ENCODE measurements around the gene LRFN4. TPM values are rescaled to one million over a fixed set of nuclear protein-coding genes. Genes with fewer than 3 reads are reported as not detected.

The LRFN4 gene
- total RNA-seq, 2 donors from 2014 or later: 8.6 to 13.2 TPM

GRCh38 chr11:66883016-66883965, 26.4 kb downstream of the LRFN4 start:
- no peak for DNase-seq (ENCODE audit: low spot score)
- H3K9me3 ChIP-seq: no peaks in the 10 kb centered on the region
- TF ChIP-seq, protein P1, sequence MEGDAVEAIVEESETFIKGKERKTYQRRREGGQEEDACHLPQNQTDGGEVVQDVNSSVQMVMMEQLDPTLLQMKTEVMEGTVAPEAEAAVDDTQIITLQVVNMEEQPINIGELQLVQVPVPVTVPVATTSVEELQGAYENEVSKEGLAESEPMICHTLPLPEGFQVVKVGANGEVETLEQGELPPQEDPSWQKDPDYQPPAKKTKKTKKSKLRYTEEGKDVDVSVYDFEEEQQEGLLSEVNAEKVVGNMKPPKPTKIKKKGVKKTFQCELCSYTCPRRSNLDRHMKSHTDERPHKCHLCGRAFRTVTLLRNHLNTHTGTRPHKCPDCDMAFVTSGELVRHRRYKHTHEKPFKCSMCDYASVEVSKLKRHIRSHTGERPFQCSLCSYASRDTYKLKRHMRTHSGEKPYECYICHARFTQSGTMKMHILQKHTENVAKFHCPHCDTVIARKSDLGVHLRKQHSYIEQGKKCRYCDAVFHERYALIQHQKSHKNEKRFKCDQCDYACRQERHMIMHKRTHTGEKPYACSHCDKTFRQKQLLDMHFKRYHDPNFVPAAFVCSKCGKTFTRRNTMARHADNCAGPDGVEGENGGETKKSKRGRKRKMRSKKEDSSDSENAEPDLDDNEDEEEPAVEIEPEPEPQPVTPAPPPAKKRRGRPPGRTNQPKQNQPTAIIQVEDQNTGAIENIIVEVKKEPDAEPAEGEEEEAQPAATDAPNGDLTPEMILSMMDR (IDR thresholded peaks at IDR 0.05): peak; percentile 30 to 63
- H3K27ac ChIP-seq: no peak overlapping the region
- peaks cover 0 to 33% of the 10 kb centered on the region in 2 donors for H3K4me1 ChIP-seq
- no peaks in the 10 kb centered on the region for H3K36me3 ChIP-seq
- peak overlapping the region in 1 of 2 donors; percentile 2 for H3K4me3 ChIP-seq
- H3K27me3 ChIP-seq: no peaks in the 10 kb centered on the region

DNA sequence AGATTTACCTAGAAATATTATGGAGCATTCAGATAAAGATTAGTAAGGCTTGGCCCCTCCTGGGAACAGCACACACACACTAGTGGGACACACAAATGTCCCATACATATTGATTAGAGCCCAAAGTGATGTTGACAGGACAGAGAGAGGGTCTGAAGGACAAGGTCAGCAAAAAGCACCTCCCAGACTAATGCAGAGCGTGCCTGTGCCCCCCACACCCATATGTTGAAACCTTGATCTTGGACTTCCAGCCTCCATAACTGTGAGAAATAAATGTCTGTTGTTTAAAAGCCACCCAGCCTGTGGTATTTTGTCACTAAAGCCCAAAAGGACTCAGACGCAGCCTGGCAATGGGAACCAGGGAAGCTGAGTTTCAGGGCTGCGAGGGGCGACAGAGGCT, 27.6 kb downstream of the LRFN4 start:
- no peak overlapping the region for H3K4me3 ChIP-seq
- H3K27me3 ChIP-seq: no peaks in the 10 kb centered on the region
- DNase-seq (ENCODE audit: low spot score): no peak
- TF ChIP-seq, protein P1 (IDR thresholded peaks at IDR 0.05): no peak
- H3K36me3 ChIP-seq: no peaks in the 10 kb centered on the region
- H3K4me1 ChIP-seq: peaks cover 0 to 25% of the 10 kb centered on the region in 2 donors
- no peak overlapping the region for H3K27ac ChIP-seq
- H3K9me3 ChIP-seq: no peaks in the 10 kb centered on the region

DNA sequence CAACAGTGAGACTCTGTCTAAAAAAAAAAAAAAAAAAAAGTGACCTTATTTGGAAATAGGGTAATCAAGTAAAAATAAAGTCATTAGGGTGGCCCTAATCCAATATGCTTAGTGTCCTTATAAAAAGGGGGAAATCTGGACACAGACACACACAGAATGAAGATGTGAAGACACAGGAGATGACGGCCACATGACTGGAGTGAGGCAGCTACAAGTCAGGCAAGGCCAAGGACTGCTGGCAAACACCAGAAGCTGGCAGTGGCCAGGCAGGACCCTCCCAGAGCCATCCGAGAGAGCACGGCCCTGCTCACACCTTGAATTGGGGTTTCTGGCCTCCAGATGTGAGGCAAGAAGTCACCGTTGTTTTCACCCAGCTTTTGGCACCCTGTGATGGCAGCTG, 28.6 kb downstream of the LRFN4 start:
- H3K4me1 ChIP-seq: peaks cover 0 to 19% of the 10 kb centered on the region in 2 donors
- no peak overlapping the region for H3K27ac ChIP-seq
- no peaks in the 10 kb centered on the region for H3K27me3 ChIP-seq
- DNase-seq (ENCODE audit: low spot score): no peak
- TF ChIP-seq, protein P1 (IDR thresholded peaks at IDR 0.05): no peak
- no peaks in the 10 kb centered on the region for H3K36me3 ChIP-seq
- no peak overlapping the region for H3K4me3 ChIP-seq
- H3K9me3 ChIP-seq: no peaks in the 10 kb centered on the region

DNA sequence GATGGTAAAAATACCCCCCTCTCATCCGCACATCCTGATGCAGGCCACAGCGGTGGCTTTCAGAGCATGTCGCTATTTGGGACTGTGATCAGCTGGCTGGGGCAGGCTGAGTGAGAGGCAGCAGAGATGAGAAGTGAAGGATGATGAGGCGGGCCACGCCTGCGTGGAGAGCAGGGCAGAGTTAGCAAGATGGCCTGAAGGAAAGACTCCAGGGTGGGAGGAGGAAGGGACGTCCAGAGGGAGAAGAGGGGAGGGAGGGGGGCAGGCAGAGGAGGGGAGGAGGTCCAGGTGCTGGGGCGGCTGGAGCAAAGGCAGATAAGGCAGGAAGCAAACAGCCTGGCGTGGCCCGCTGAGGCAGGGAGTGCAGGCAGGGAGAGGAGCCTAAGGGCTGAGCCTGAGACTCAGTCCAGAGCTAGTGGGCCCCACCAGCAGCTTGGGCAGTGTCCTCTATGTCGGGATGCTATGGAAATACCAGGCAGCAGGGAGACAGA, 29.1 kb downstream of the LRFN4 start:
- no peaks in the 10 kb centered on the region for H3K9me3 ChIP-seq
- H3K27me3 ChIP-seq: no peaks in the 10 kb centered on the region
- no peak overlapping the region for H3K4me3 ChIP-seq
- TF ChIP-seq, protein P1 (IDR thresholded peaks at IDR 0.05): no peak
- peaks cover 0 to 14% of the 10 kb centered on the region in 2 donors for H3K4me1 ChIP-seq
- no peak for DNase-seq (ENCODE audit: low spot score)
- no peak overlapping the region for H3K27ac ChIP-seq
- H3K36me3 ChIP-seq: no peaks in the 10 kb centered on the region

- TF ChIP-seq, protein P1 (IDR thresholded peaks at IDR 0.05): no peak
- Histone ChIP-seq H3K4me3 (no peak overlapping the region), H3K4me1 (peaks cover 0 to 13% of the 10 kb centered on the region in 2 donors), H3K36me3 (no peaks in the 10 kb centered on the region), H3K27ac (no peak overlapping the region), H3K27me3 (no peaks in the 10 kb centered on the region), H3K9me3 (no peaks in the 10 kb centered on the region)
- no peak for DNase-seq (ENCODE audit: low spot score)
Measured at GRCh38 chr11:66886671-66887221, 29.9 kb downstream of the LRFN4 start.
